H1 (cell line): ENCODE results near the gene C2. TPM values are rescaled to one million over a fixed set of nuclear protein-coding genes. Genes with fewer than 3 reads are reported as not detected.
A peak's percentile ranks its signal among the peaks of the same experiment; 100 is the strongest.

ENCODE experiments used
- CTCF ChIA-PET: fragments of 300-600 bp; sonication (Branson Sonifier 250); formaldehyde crosslinking; loops from one replicate; lab custom pipeline; 2021; ENCODE audit not compliant: partially characterized antibody; lab: Charles Lee
- POLR2A ChIA-PET: fragments of 300-600 bp; sonication (Branson Sonifier 250); formaldehyde crosslinking; loops from one replicate; lab custom pipeline; 2021; ENCODE audit warnings: inconsistent platforms; ENCODE audit not compliant: partially characterized antibody; lab: Charles Lee
- DNase-seq, 2 experiments: peaks; one replicate each; pipeline versions ENCODE4 v3.0.0 to v3.0.0-alpha.2; 2010 to 2022; ENCODE audit warnings: low spot score in 2 of 2, low read depth in 1 of 2, mixed read lengths in 1 of 2
- FAIRE-seq: peaks from 2 replicates; lab custom pipeline; 2011; peaks lifted over from hg19 to GRCh38; lab: Jason Lieb, UNC
- H2AFZ ChIP-seq: 2 replicates; pipeline ENCODE4 v1.8.1; 2012; ENCODE audit warnings: low read length, inconsistent platforms
- H2AK5ac ChIP-seq: 2 replicates; pipeline ENCODE4 v1.6.1; 2013; ENCODE audit warnings: low read depth, low read length
- H2BK120ac ChIP-seq: replicated peaks from 2 replicates; pipeline ENCODE3; 2013; ENCODE audit warnings: low read depth, low read length, inconsistent platforms
- H2BK12ac ChIP-seq: 2 replicates; pipeline ENCODE4 v1.6.1; 2013; ENCODE audit warnings: low read depth, low read length
- H2BK15ac ChIP-seq: 2 replicates; pipeline ENCODE4 v1.6.1; 2013; ENCODE audit warnings: low read length
- H2BK20ac ChIP-seq: 2 replicates; pipeline ENCODE4 v1.6.1; 2013; ENCODE audit warnings: low read length
- H2BK5ac ChIP-seq: 2 replicates; pipeline ENCODE4 v1.6.1; 2013; ENCODE audit warnings: low read depth, low read length
- H3K14ac ChIP-seq: 2 replicates; pipeline ENCODE4 v1.6.1; 2013; ENCODE audit warnings: inconsistent platforms; ENCODE audit not compliant: insufficient read length
- H3K18ac ChIP-seq: 2 replicates; pipeline ENCODE4 v1.6.1; 2013; ENCODE audit warnings: low read length; ENCODE audit errors: extremely low read depth
- H3K23ac ChIP-seq: 2 replicates; pipeline ENCODE4 v1.6.1; 2013; ENCODE audit warnings: inconsistent platforms; ENCODE audit not compliant: insufficient read length
- H3K23me2 ChIP-seq: 2 replicates; pipeline ENCODE4 v1.6.1; 2013; ENCODE audit warnings: low read depth, low read length
- H3K27ac ChIP-seq: 2 replicates; pipeline ENCODE4 v1.6.1; 2011; ENCODE audit warnings: low read depth, low read length, inconsistent platforms
- H3K27me3 ChIP-seq, 4 experiments: replicated peaks in 1 of 4; 1 replicate in 1 of 4; 2 replicates in 3 of 4; pipeline versions ENCODE4 v1.6.1 to v1.8.1; 2011 to 2013; ENCODE audit warnings: low read length in 3 of 4, mild to moderate bottlenecking in 3 of 4, inconsistent platforms in 2 of 4, mixed read lengths in 2 of 4, moderate library complexity in 1 of 4; ENCODE audit not compliant: control insufficient read depth in 3 of 4, insufficient read depth in 3 of 4; ENCODE audit errors: extremely low read depth in 1 of 4
- H3K36me3 ChIP-seq, 4 experiments: 2 replicates each; pipeline versions ENCODE4 v1.6.1 to v1.8.1; 2011 to 2013; ENCODE audit warnings: mild to moderate bottlenecking in 4 of 4, low read length in 3 of 4, moderate library complexity in 2 of 4, control low read depth in 1 of 4, inconsistent platforms in 1 of 4; ENCODE audit not compliant: insufficient read depth in 4 of 4, control insufficient read depth in 2 of 4
- H3K4ac ChIP-seq: replicated peaks from 2 replicates; pipeline ENCODE3; 2013; ENCODE audit warnings: low read length, low read depth, mixed read lengths, inconsistent platforms; ENCODE audit not compliant: insufficient read length
- H3K4me1 ChIP-seq, 4 experiments: replicated peaks in 1 of 4; 1 replicate in 1 of 4; 2 replicates in 3 of 4; pipeline versions ENCODE4 v1.6.1 to v1.8.1; 2011 to 2013; ENCODE audit warnings: low read length in 3 of 4, inconsistent platforms in 2 of 4, mixed read lengths in 1 of 4; ENCODE audit not compliant: insufficient read depth in 4 of 4, control insufficient read depth in 3 of 4
- H3K4me2 ChIP-seq, 2 experiments: 2 replicates each; pipeline versions ENCODE4 v1.6.1 to v1.8.1; 2011 to 2013; ENCODE audit warnings: low read depth in 2 of 2, low read length in 2 of 2, control low read depth in 1 of 2, inconsistent platforms in 1 of 2, mild to moderate bottlenecking in 1 of 2; ENCODE audit not compliant: insufficient read depth in 1 of 2
- H3K4me3 ChIP-seq, 4 experiments: fragments of 200-600, 300-600 bp in 1 of 4; sonication (generic), shearing (Covaris generic), sonication (Bioruptor Twin) in 1 of 4; 2 replicates each; pipeline versions ENCODE4 v1.5.1 to v1.8.1; 2011 to 2016; ENCODE audit warnings: low read length in 4 of 4, low read depth in 3 of 4, control low read depth in 2 of 4, inconsistent platforms in 2 of 4, mild to moderate bottlenecking in 2 of 4, mixed read lengths in 1 of 4, moderate library complexity in 1 of 4; ENCODE audit not compliant: insufficient read depth in 2 of 4; ENCODE audit errors: extremely low read depth in 1 of 4
- H3K56ac ChIP-seq: replicated peaks from 2 replicates; pipeline ENCODE3; 2013; ENCODE audit warnings: low read depth, mild to moderate bottlenecking, mixed read lengths, low read length, inconsistent platforms; ENCODE audit not compliant: insufficient read length
- H3K79me1 ChIP-seq: 2 replicates; pipeline ENCODE4 v1.6.1; 2013; ENCODE audit warnings: low read depth, low read length, control low read depth
- H3K79me2 ChIP-seq, 2 experiments: 2 replicates each; pipeline versions ENCODE4 v1.6.1 to v1.8.1; 2012 to 2013; ENCODE audit warnings: low read length in 2 of 2, mild to moderate bottlenecking in 2 of 2, inconsistent platforms in 1 of 2; ENCODE audit not compliant: insufficient read depth in 2 of 2, control insufficient read depth in 1 of 2
- H3K9ac ChIP-seq, 4 experiments: replicated peaks in 1 of 4; 1 replicate in 1 of 4; 2 replicates in 3 of 4; pipeline versions ENCODE4 v1.6.1 to v1.8.1; 2011 to 2013; ENCODE audit warnings: low read depth in 3 of 4, low read length in 3 of 4, control low read depth in 2 of 4, mild to moderate bottlenecking in 2 of 4, moderate library complexity in 2 of 4, inconsistent platforms in 1 of 4; ENCODE audit errors: extremely low read depth in 1 of 4
- H3K9me3 ChIP-seq, 2 experiments: 2 replicates each; pipeline versions ENCODE4 v1.6.1 to v1.8.1; 2012 to 2013; ENCODE audit warnings: mild to moderate bottlenecking in 2 of 2, moderate library complexity in 2 of 2, control low read depth in 1 of 2, inconsistent platforms in 1 of 2, low read depth in 1 of 2, low read length in 1 of 2, mixed read lengths in 1 of 2; ENCODE audit not compliant: insufficient read depth in 2 of 2
- H4K20me1 ChIP-seq, 2 experiments: replicated peaks in 1 of 2; 2 replicates each; pipeline versions ENCODE3 to v1.8.1; 2011 to 2013; ENCODE audit warnings: inconsistent platforms in 2 of 2, low read length in 2 of 2, mild to moderate bottlenecking in 1 of 2; ENCODE audit not compliant: insufficient read depth in 2 of 2, control insufficient read depth in 1 of 2
- H4K5ac ChIP-seq: 2 replicates; pipeline ENCODE4 v1.6.1; 2013; ENCODE audit warnings: low read length, low read depth, mixed read lengths, inconsistent platforms; ENCODE audit not compliant: insufficient read length
- H4K8ac ChIP-seq: 2 replicates; pipeline ENCODE4 v1.8.0; 2013; ENCODE audit warnings: mild to moderate bottlenecking, moderate library complexity, low read length, inconsistent platforms; ENCODE audit not compliant: insufficient read depth; ENCODE audit errors: extremely low read depth
- H4K91ac ChIP-seq: replicated peaks from 2 replicates; pipeline ENCODE3; 2013; ENCODE audit warnings: low read length, mixed read lengths, inconsistent platforms; ENCODE audit not compliant: insufficient read length
- MAX ChIP-seq: IDR thresholded peaks from 2 replicates; pipeline ENCODE4 v1.6.1; 2012; ENCODE audit warnings: inconsistent platforms
- TEAD4 ChIP-seq: IDR thresholded peaks from 2 replicates; pipeline ENCODE4 v1.6.1; 2012; ENCODE audit warnings: low read depth, low read length, inconsistent platforms, mixed read lengths
- ZNF274 ChIP-seq: IDR thresholded peaks from 2 replicates; pipeline ENCODE4 v1.7.0; 2012; ENCODE audit warnings: low read length, borderline replicate concordance; ENCODE audit errors: extremely low read depth
- WGBS, 2 experiments: shearing (Covaris generic) in 1 of 2; methylation state at CpG; one replicate each; pipeline versions ENCODE4 v1.1.6 to v1.1.7; 2013 to 2015; ENCODE audit warnings: low lambda C conversion rate in 2 of 2, mixed read lengths in 2 of 2, inconsistent platforms in 1 of 2, low coverage in 1 of 2, missing lambda C conversion rate in 1 of 2; ENCODE audit not compliant: insufficient replicate concordance in 2 of 2, insufficient coverage in 1 of 2, insufficient read length in 1 of 2; ENCODE audit errors: extremely low coverage in 1 of 2, missing lambda C conversion rate in 1 of 2; 5-methylcytosine and 5-hydroxymethylcytosine counted together
- polyA plus RNA-seq, 7 experiments: library from polyadenylated mRNA; depleted of rRNA in 3 of 7; stranded (reverse) in 5 of 7; unstranded in 2 of 7; fragments of >200 nt in 5 of 7; fragments of 200-250 nt in 2 of 7; gene quantifications; 1 replicate in 5 of 7; 2 replicates in 1 of 7; 4 replicates in 1 of 7; pipeline versions ENCODE4 v1.2.1 to v1.2.3, GENCODE V29; 2011 to 2013; ENCODE audit warnings: missing spikeins in 2 of 7, mixed read lengths in 2 of 7
- total RNA-seq: library from RNA; stranded (reverse); fragmentation: NEBNext Ultra II Directional; extraction: Animal tissue kit (Norgen Biotek cat#: 25700); gene quantifications from 2 replicates; pipeline ENCODE4 v1.2.1, GENCODE V29; 2021

C2 gene
- total and polyA plus RNA-seq, 2 of the 8 experiments (the other 6 are each of a cell fraction or from before 2014, with no cell fraction given): 0.26 to 0.38 TPM

- FAIRE-seq: no peak
Measured at GRCh38 chr6:31972709-31973350, 45.3 kb downstream of the C2 start.

More at GRCh38 chr6:31972709-31973350, 45.3 kb downstream of the C2 start:
- TF ChIP-seq MAX (0 out of 2 replicates have a peak, but pooled peaks have one; percentile 51), ZNF274 (no peak), TEAD4 (peak; percentile 58; the same call in 1 of the 2 replicates)
- no peak overlapping the region for H2BK20ac ChIP-seq
- H3K27ac ChIP-seq: peak overlapping the region; percentile 90; the same call in 1 of the 2 replicates
- no peak overlapping the region for H4K5ac ChIP-seq
- H3K36me3 ChIP-seq: peaks cover 3 to 21% (median 14%) of the 10 kb centered on the region in 4 experiments; a peak in 6 of 8 replicates
- H3K79me2 ChIP-seq: peaks cover 0 to 11% of the 10 kb centered on the region in 2 experiments; a peak in 1 of 4 replicates
- CTCF ChIA-PET: interaction anchor here (1.6 to 10.2 kb wide), 3 partner anchors 21 to 144 kb away, joined by 4 to 84 read pairs (median 10); no protein-coding TSS in a partner anchor
- DNase-seq: no peak
- H2BK15ac ChIP-seq: no peak overlapping the region
- peak overlapping the region; percentile 91 to 100 for H3K4me2 ChIP-seq
- no peak overlapping the region for H3K56ac ChIP-seq
- peak overlapping the region; percentile 54 to 84 (median 68); a peak in 6 of 7 replicates for H3K9ac ChIP-seq
- H3K79me1 ChIP-seq: peaks cover 4% of the 10 kb centered on the region; the same call in 1 of the 2 replicates
- no peak overlapping the region for H4K91ac ChIP-seq
- H2BK5ac ChIP-seq: peak overlapping the region; percentile 88
- H3K14ac ChIP-seq: no peak overlapping the region
- H3K4me1 ChIP-seq: peaks cover 0 to 9% (median 5%) of the 10 kb centered on the region in 4 experiments; a peak in 5 of 7 replicates
- no peak overlapping the region; the same call in 1 of the 2 replicates for H2AK5ac ChIP-seq
- peak overlapping the region; percentile 57; the same call in 1 of the 2 replicates for H2AFZ ChIP-seq
- H3K4me3 ChIP-seq: peak overlapping the region; percentile 68 to 94 (median 84)
- POLR2A ChIA-PET: interaction anchor here (1.3 to 15.3 kb wide), 14 partner anchors 18 to 351 kb away, joined by 3 to 279 read pairs (median 6); partner anchors contain the start of genes CFB, EHMT2, FKBPL and NELFE
- H3K27me3 ChIP-seq: no peaks in the 10 kb centered on the region; a peak in 1 of 7 replicates
- peaks cover 13% of the 10 kb centered on the region for H3K23me2 ChIP-seq
- no peak overlapping the region; the same call in 1 of the 2 replicates for H2BK12ac ChIP-seq
- no peak overlapping the region for H3K23ac ChIP-seq
- H3K18ac ChIP-seq: peak overlapping the region; percentile 24; the same call in 1 of the 2 replicates
- no peaks in the 10 kb centered on the region for H4K20me1 ChIP-seq
- no peak overlapping the region for H2BK120ac ChIP-seq
- WGBS, 2 experiments: 23% methylated on average over 13 of the region's 19 CpGs; no CpG with 5 or more reads in 1 of the 2 experiments
- no peak overlapping the region for H3K4ac ChIP-seq
- peak overlapping the region; percentile 99 for H4K8ac ChIP-seq
- H3K9me3 ChIP-seq: peaks cover 0 to 5% of the 10 kb centered on the region in 2 experiments; a peak in 1 of 4 replicates
